Measurements from ENCODE around the gene TGFBR3. TPM values are rescaled to one million over a fixed set of nuclear protein-coding genes. Genes with fewer than 3 reads are reported as not detected.

Gene TGFBR3
- total RNA-seq, 2 experiments from 2014 or later: 31.5 to 36.6 TPM

- Histone ChIP-seq H3K4me3 (ENCODE audit: low read length) (no peak overlapping the region), H3K27me3 (ENCODE audit: control insufficient read depth in 1 of 2, insufficient read depth in 2 of 2, low read length in 2 of 2) (no peaks in the 10 kb centered on the region), H3K27ac (ENCODE audit: low read depth in 1 of 2, low read length in 2 of 2) (no peak overlapping the region), H3K9me3 (ENCODE audit: control insufficient read depth in 1 of 2, insufficient read depth in 1 of 2, low read length in 2 of 2) (no peaks in the 10 kb centered on the region), H3K4me1 (ENCODE audit: insufficient read depth, low read length) (peaks cover 13% of the 10 kb centered on the region), H3K36me3 (ENCODE audit: insufficient read depth, low read length) (peaks cover under 1% of the 10 kb centered on the region)
- POLR2A ChIA-PET: no interaction called here
- DNase-seq: no peak
- no peaks in the 10 kb centered on the region for H3K27me3 Mint-ChIP-seq
- no peaks in the 10 kb centered on the region for H3K9me3 Mint-ChIP-seq
- CTCF ChIA-PET: no interaction called here
- intact Hi-C loops (cut with DNase I, micrococcal nuclease): loop anchor here in 1 of 2 experiments (5.0 kb wide), 1 partner anchor 271 kb away; no protein-coding TSS in a partner anchor
- TF ChIP-seq CTCF (IDR thresholded peaks at IDR 0.05): no peak
- no peaks in the 10 kb centered on the region for H3K36me3 Mint-ChIP-seq (ENCODE audit: low read depth)
- H3K4me3 Mint-ChIP-seq: no peak overlapping the region
- no peak for ATAC-seq (ENCODE audit: poor library complexity)
- H3K27ac Mint-ChIP-seq: no peak overlapping the region
- H3K4me1 Mint-ChIP-seq (ENCODE audit: low read depth): peaks cover 35% of the 10 kb centered on the region
Measured at GRCh38 chr1:91787919-91788318, 98.0 kb downstream of the TGFBR3 start.

- ChIA-PET POLR2A (no interaction called here), CTCF (interaction anchor here (1.2 to 1.6 kb wide), 2 partner anchors 13 to 105 kb away, joined by 3 read pairs; no protein-coding TSS in a partner anchor)
- no peaks in the 10 kb centered on the region for H3K4me1 ChIP-seq (ENCODE audit: insufficient read depth, low read length)
- ATAC-seq (ENCODE audit: poor library complexity) (no peak), DNase-seq (no peak)
- Mint-ChIP-seq H3K9me3 (no peaks in the 10 kb centered on the region), H3K27me3 (no peaks in the 10 kb centered on the region), H3K4me1 (ENCODE audit: low read depth) (peaks cover 2% of the 10 kb centered on the region), H3K4me3 (no peak overlapping the region), H3K27ac (no peak overlapping the region), H3K36me3 (ENCODE audit: low read depth) (no peaks in the 10 kb centered on the region)
- no peak overlapping the region for H3K4me3 ChIP-seq (ENCODE audit: low read length)
- H3K9me3 ChIP-seq (ENCODE audit: control insufficient read depth in 1 of 2, insufficient read depth in 1 of 2, low read length in 2 of 2): no peaks in the 10 kb centered on the region
- no peaks in the 10 kb centered on the region for H3K27me3 ChIP-seq (ENCODE audit: control insufficient read depth in 1 of 2, insufficient read depth in 2 of 2, low read length in 2 of 2)
- intact Hi-C loops (cut with DNase I, micrococcal nuclease): loop anchor here in 1 of 2 experiments (5.0 kb wide), 1 partner anchor 267 kb away; no protein-coding TSS in a partner anchor
- no peak for TF ChIP-seq CTCF (IDR thresholded peaks at IDR 0.05)
- no peak overlapping the region for H3K27ac ChIP-seq (ENCODE audit: low read depth in 1 of 2, low read length in 2 of 2)
- peaks cover 14% of the 10 kb centered on the region for H3K36me3 ChIP-seq (ENCODE audit: insufficient read depth, low read length)
Measured at GRCh38 chr1:91784616-91785015, 101.3 kb downstream of the TGFBR3 start.

DNA sequence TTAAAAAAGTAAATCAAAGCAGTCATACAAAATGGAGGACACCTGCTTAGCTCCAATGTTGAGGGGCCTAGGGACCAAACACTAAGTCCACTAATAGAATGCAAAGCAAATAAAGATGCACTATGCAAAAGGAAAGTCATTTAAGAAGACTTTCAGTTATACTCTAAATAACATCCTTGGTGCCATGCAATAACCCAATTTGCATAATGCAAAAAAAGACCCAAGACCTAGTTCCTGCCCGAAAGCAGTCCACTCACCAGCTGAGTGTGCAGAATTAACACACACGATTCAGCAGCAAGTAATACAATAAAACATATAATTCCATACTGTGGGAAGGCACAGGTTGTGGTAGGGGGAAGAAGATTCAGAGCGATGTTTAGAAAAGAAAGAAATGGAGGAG lies 101.8 kb downstream of the TGFBR3 start:
- Histone ChIP-seq H3K4me3 (ENCODE audit: low read length) (no peak overlapping the region), H3K27me3 (ENCODE audit: control insufficient read depth in 1 of 2, insufficient read depth in 2 of 2, low read length in 2 of 2) (no peaks in the 10 kb centered on the region), H3K4me1 (ENCODE audit: insufficient read depth, low read length) (no peaks in the 10 kb centered on the region), H3K27ac (ENCODE audit: low read depth in 1 of 2, low read length in 2 of 2) (no peak overlapping the region), H3K9me3 (ENCODE audit: control insufficient read depth in 1 of 2, insufficient read depth in 1 of 2, low read length in 2 of 2) (no peaks in the 10 kb centered on the region), H3K36me3 (ENCODE audit: insufficient read depth, low read length) (peaks cover 14% of the 10 kb centered on the region)
- TF ChIP-seq CTCF (IDR thresholded peaks at IDR 0.05): no peak
- no peaks in the 10 kb centered on the region for H3K27me3 Mint-ChIP-seq
- H3K4me1 Mint-ChIP-seq (ENCODE audit: low read depth): no peaks in the 10 kb centered on the region
- intact Hi-C loops (cut with DNase I, micrococcal nuclease): no loop called here
- ChIA-PET POLR2A (no interaction called here), CTCF (interaction anchor here (1.2 to 1.6 kb wide), 2 partner anchors 12 to 106 kb away, joined by 3 read pairs; no protein-coding TSS in a partner anchor)
- ATAC-seq (ENCODE audit: poor library complexity) (no peak), DNase-seq (no peak)
- H3K27ac Mint-ChIP-seq: no peak overlapping the region
- no peak overlapping the region for H3K4me3 Mint-ChIP-seq
- H3K9me3 Mint-ChIP-seq: no peaks in the 10 kb centered on the region
- H3K36me3 Mint-ChIP-seq (ENCODE audit: low read depth): no peaks in the 10 kb centered on the region
